Kidney epithelial cell (primary cell): Measurements from ENCODE around the gene ATAD3C. TPM values are rescaled to one million over a fixed set of nuclear protein-coding genes. Genes with fewer than 3 reads are reported as not detected.
"Not testable (repeated sequence)": the region's sequence is repeated elsewhere in the genome, so short reads cannot be mapped to it uniquely, and the experiment has no call there.

Source experiments
- DNase-seq: peaks from one replicate; pipeline ENCODE4 v3.0.0-alpha.2; 2010; ENCODE audit warnings: low read depth
- H3K27me3 ChIP-seq: 2 replicates; pipeline ENCODE4 v1.6.0; 2011; ENCODE audit warnings: low read length; ENCODE audit not compliant: control insufficient read depth, insufficient read depth
- H3K36me3 ChIP-seq: 2 replicates; pipeline ENCODE4 v1.5.1; 2011; ENCODE audit warnings: low read length; ENCODE audit not compliant: control insufficient read depth, insufficient read depth
- H3K4me3 ChIP-seq: 2 replicates; pipeline ENCODE4 v1.5.1; 2011; ENCODE audit warnings: low read depth, mild to moderate bottlenecking, control low read depth, low read length
- CTCF ChIP-seq: IDR thresholded peaks from 2 replicates; pipeline ENCODE4 v1.5.1; 2011; ENCODE audit warnings: mild to moderate bottlenecking, moderate library complexity, low read length, control low read depth, inconsistent platforms; ENCODE audit not compliant: insufficient read depth, poor library complexity, severe bottlenecking
- total RNA-seq: library from RNA; depleted of rRNA; stranded (reverse); fragments of >200 nt; gene quantifications from 2 replicates; pipeline ENCODE4 v1.2.3, GENCODE V29; 2015

The ATAD3C gene
- total RNA-seq, 1 donor from 2014 or later, result 0.38 TPM

DNA sequence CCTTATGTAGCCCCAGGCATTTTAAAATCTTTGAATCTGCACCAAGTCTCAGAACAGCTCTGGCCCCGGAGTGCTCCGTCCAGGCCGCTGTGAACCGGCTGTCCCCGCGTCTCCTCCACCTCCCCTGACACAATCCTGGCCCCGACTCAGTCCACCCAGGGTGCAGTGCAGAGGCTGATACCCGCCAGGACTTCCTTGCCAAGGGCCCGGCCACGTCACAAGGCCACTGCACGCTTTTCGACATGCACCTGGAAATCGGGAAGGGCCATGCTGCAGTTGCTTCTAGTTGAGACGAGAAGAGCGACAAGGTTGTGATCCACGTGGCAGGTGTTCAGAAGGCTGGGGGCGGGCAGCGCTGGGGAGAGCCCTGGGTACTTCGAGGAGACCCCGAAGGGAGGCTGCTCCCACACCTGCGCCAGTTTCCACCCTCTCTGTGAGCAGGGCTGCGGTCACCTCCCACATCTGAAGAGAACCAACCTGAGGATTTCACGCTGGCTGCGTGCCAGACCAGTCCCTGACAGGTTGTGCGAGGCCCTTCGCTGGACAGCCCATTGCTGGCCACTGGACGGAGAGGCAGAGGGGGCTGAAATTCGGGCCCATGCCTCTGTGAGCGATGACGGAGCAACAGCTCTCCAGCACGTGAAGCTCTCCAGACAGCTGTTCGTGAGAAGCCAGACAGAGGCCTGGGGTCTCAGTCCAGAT, 7.3 kb upstream of the ATAD3C start:
- no peak for TF ChIP-seq CTCF
- no peak for DNase-seq
- peaks cover 2% of the 10 kb centered on the region for H3K27me3 ChIP-seq
- no peaks in the 10 kb centered on the region for H3K36me3 ChIP-seq
- no peak overlapping the region for H3K4me3 ChIP-seq

DNA sequence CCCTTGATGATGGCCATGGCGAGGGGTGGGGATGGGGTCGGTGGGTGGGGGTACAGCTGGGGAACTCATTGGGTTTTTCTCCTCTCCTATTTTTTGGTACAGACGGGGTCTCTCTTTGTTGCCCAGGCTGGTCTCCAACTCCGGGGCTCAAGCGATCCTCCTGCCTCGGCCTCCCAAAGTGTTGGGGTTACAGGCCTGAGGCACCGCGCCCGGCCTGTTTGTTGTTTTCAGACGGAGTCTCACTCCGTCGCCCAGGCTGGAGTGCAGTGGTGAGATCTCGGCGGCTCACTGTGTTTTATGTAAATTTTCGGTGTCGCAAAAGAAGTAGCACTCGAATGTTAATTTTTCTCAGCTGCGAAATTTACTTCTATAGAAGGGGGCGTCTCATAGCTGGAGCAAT, 2.9 kb upstream of the ATAD3C start:
- H3K4me3 ChIP-seq, H3K36me3 ChIP-seq, H3K27me3 ChIP-seq, DNase-seq: not testable (repeated sequence)

DNA sequence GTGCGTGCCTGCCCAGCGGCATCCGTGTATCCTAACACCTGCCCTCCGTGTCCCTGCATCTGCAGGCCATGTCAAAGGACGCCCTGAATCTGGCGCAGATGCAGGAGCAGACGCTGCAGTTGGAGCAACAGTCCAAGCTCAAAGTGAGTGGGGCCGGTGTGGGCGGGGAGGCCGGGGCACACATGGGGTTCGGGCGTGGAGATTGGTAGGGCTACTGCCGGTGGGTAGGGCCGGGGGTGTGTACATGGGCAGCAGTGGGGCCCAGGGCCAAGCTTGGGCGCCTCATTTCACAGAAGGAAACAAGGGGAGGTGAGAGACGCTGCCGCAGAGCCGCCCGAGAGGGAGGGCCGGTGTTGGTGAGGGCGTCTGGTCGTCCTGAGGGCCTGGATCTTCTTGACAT, 1.1 kb downstream of the ATAD3C start:
- not testable (repeated sequence) for DNase-seq, H3K4me3 ChIP-seq, H3K27me3 ChIP-seq, H3K36me3 ChIP-seq

- no peaks in the 10 kb centered on the region for H3K27me3 ChIP-seq
- no peak for DNase-seq
- no peaks in the 10 kb centered on the region for H3K36me3 ChIP-seq
- no peak overlapping the region for H3K4me3 ChIP-seq
- no peak for TF ChIP-seq CTCF
Measured at GRCh38 chr1:1451696-1452364, 2.3 kb downstream of the ATAD3C start.

GRCh38 chr1:1452365-1452739, 2.9 kb downstream of the ATAD3C start:
- not testable (repeated sequence) for H3K27me3 ChIP-seq, DNase-seq, H3K36me3 ChIP-seq, H3K4me3 ChIP-seq

DNA sequence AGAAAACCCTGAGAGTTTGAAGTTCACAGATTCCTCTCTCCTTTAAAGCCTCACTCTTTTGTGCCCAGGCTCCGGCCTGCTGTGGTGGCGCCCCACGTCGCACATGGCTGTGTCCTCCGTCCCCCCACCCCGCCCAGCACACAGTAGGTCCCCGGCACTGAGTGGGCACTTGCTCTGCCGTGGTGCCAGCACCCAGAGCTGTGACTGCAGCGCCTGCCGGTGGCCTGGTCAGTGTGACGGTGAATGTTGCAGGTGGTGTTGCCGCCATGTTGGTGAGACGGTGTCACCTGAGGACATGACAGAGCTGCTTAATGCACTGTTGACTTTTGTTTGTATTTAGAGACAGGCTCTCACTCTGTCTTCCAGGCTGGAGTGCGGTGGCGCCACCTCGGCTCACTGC, 3.4 kb downstream of the ATAD3C start:
- Histone ChIP-seq H3K4me3 (no peak overlapping the region), H3K36me3 (no peaks in the 10 kb centered on the region), H3K27me3 (no peaks in the 10 kb centered on the region)
- TF ChIP-seq CTCF, result no peak
- no peak for DNase-seq

DNA sequence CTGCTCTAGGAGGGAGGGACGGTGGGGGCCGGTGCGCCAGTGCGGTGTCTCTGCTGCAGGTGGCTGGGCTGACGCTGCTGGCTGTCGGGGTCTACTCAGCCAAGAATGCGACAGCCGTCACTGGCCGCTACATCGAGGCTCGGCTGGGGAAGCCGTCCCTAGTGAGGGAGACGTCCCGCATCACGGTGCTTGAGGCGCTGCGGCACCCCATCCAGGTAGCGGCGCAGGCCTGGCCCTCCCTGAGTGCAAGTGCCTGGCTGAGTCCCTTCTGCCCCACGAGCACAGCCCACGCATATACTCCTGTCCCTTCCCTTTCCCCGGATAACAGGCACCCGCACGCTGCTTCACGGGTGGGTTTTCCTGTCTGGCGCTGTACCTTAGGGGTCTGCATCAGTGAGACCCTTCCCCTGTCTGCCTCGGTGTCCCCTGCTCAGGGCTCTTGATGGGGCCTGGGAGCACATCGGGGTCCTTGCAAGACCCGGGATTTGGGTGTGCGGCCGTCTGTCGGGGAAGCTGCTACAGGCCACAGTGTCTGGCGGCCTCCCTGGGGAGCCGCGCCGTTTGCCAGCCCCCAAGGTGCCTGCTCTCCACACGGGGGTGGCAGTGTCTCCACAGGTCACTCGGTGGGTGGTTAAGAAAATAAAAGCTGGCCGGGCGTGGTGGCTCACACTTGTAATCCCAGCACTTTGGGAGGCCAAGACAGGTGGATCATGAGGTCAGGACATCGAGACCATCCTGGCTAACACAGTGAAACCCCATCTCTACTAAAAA, 5.0 kb downstream of the ATAD3C start:
- H3K36me3 ChIP-seq, H3K4me3 ChIP-seq, H3K27me3 ChIP-seq, DNase-seq: not testable (repeated sequence)
